Activated CD4-positive, CD25-positive, alpha-beta regulatory T cell treated with anti-CD3 and anti-CD28 coated beads, Interleukin-2, amount 50 U/mL, for 24 hours (primary cell): Measurements from ENCODE around the gene PILRB.
A peak's percentile ranks its signal among the peaks of the same experiment; 100 is the strongest.
"Not testable (repeated sequence)": the region's sequence is repeated elsewhere in the genome, so short reads cannot be mapped to it uniquely, and the experiment has no call there.

Experiments used
- ATAC-seq, 2 donors: fragments of 150-1000 bp; cut with Tn5 transposase; one replicate each; pipeline ENCODE4 v1.10.0; 2021; ENCODE audit warnings: mild to moderate bottlenecking in 1 of 2, moderate library complexity in 1 of 2

PILRB gene

DNA sequence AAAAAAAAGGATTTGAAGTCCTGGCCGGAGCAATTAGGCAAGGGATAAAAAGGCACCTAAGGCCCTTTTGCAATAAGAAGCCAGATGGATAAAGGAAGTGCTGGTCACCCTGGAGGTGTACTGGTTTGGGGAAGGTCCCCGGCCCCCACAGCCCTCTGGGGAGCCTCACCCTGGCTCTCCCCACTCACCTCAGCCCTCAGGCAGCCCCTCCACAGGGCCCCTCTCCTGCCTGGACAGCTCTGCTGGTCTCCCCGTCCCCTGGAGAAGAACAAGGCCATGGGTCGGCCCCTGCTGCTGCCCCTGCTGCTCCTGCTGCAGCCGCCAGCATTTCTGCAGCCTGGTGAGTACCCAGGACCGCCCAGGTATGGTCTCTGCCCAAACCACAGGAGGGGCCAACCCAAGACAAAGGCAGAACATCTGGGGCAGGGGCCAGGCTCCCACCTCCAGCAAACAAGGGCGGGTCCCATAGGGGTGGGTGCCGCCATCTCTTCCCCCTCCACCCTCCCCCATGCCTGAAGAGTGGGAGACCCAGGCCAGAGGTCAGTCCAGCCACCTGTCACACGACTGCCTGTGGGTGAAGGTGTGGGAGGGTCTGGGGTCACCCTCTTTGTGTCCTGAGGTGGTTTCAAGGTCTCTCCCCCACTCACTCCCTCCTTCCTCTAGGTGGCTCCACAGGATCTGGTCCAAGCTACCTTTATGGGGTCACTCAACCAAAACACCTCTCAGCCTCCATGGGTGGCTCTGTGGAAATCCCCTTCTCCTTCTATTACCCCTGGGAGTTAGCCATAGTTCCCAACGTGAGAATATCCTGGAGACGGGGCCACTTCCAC, at the start of gene PILRB:
Gene PILRB, plus strand, starts transcription at position 91 of the 830 bp plus-strand sequence. Its CDS starts 186 bp downstream, at position 277.
- no peak for ATAC-seq

DNA sequence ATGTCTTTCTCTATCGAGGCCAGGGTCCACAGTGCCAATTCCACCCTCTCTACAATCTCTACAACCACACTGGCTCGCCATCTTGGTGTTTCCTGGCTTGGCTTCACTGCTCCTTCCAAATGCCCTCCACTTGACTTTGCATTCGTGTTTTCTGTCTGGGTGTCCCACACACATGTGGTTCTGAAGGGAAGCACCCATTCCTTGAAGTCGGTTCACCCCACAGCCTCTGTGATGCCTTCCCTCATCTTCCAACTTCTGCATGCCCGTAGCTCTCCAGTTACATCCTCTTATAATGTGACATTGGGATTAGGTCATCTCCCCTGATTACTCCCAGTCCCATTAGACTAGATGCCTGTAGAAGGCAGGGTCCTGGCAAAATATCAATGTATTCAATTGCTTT, 39.6 kb upstream of the PILRB start:
- ATAC-seq = not testable (repeated sequence)

DNA sequence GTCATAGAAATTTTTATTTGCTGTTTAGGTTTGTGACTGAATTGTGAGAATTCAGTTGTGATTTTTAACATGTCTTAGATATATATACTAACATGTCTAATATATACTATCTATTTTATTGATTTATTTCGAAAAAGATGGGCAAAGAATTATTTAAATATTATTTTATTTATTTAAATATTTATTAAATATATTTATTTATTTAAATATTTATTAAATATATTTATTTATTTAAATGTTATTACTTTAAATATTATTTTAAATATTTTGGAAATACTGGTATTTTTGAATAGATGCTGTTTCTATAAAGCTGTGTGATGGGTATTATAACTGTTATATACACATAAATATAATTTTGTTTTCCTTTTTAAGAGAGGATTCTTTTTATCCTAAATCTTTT, 36.3 kb upstream of the PILRB start:
- ATAC-seq = not testable (repeated sequence)

DNA sequence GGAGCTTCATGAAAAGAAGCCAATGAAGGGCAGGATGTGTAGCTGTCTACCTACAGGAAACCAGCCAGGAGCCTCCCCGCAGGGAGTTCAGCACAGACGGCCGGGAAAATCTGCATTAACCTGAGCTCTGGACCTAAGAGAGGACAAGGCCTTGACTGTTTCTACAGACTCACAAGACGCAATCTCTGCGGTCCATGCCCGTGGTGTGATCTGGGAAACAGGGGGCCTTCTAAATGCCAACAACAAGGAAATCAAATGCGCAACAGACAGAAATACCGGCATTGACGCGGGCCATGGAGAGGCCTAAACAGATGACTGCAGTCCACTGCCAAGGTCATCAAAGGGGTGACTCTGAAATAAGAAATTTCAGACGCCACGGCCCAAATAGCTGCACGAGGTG, 33.7 kb upstream of the PILRB start:
- not testable (repeated sequence) for ATAC-seq

DNA sequence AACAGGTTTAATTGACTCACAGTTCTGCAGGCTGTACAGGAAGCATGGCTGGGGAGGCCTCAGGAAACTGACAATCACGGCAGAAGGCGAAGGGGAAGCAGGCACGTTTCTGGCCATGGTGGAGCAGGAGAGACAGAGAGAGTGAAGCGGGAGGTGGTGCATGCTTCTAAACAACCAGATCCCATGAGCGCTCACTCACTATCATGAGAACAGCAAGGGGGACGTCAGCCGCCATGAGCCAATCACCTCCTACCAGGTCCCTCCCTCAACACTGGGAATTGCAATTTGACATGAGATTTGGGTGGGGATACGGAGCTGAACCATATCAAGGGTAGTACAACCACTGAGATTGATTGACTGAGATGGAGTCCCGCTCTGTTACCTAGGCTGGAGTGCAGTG, 32.2 kb upstream of the PILRB start:
- not testable (repeated sequence) for ATAC-seq

DNA sequence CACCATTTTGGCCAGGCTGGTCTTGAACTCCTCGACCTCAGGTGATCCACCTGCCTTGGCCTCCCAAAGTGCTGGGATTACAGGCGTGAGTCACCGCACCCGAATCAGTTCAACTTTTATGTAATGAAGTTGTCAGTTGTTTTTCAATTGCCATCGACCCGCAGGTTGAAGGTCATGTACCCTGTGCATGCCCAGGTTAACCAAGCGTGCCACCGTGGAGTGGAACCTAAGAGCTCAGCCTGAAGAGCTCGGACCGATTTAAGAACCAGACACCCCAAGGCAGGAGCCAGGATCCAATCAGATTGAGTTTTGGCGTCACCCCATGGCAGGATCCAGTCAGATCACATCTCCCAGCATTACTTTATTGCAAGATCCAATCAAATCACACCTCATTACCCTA, 31.0 kb upstream of the PILRB start:
- not testable (repeated sequence) for ATAC-seq

DNA sequence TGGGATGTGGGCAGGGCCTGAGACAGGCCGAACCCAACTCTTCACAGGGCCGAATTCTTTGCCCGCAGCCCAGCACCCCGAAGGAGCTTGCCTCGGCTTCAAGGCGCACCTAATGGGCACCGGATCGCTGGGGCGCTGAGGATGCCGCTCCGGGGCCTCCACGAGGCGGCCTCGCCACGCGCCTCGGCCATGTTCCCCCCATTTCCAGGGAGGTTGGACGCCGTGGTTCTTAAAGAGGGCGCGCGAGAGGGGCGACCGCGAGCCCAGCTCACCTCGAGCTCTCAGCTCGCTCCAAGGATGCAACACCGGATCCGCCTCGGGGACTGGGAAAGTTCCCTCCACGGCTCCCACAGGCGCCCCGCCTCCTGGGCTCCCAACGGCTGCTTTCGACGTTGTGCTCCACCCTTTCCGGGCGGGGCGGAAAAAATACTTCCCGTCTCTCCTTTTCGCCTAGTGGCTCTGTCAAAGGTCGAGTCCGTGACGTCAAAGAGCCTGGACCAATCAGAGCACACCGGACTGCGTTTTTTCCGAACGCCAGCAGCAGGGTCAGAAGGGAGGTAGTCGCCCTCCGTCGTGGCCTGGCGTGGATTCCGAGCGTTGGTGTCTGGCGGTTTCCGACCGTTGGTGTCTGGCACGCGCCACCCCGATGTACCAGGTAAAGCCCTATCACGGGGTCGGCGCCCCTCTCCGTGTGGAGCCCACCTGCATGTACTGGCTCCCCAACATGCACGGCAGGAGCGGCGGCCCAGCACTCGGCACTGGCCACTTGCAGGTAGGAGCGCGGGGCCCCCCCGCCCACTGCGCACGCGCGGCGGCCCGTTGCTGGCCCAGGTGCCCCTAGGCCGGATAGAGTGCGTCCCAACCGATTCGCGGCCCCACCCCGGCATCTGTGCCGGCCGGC, 22.1 kb upstream of the PILRB start:
- peak; percentile 93 for ATAC-seq

DNA sequence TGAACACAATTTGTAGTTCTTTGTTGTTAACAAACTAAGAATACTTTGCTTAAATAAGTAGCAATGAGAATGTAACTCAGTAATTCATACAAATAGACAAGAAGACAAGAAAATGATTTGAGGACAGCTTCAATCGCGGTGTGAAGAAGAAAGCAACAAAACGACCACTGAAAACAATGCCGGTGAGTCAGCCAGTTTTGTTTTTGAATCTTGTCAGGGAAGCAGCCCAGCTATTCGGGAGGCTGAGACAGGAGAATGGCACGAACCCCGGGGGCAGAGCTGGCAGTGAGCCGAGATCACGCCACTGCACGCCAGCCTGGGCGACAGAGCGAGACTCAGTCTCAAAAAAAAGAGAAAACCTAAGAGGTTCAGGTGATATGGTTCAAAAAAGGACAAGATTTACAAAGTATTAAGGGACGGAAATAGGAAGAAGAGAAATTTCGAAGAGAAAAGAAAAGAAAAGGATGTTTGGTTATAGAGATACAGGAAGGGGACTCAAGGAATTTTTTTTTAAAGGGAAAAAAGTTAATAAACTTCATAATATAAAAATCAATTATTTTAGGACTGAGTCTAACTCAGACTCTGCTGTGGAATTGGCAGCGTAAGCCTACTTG, 19.7 kb upstream of the PILRB start:
- ATAC-seq = not testable (repeated sequence)

DNA sequence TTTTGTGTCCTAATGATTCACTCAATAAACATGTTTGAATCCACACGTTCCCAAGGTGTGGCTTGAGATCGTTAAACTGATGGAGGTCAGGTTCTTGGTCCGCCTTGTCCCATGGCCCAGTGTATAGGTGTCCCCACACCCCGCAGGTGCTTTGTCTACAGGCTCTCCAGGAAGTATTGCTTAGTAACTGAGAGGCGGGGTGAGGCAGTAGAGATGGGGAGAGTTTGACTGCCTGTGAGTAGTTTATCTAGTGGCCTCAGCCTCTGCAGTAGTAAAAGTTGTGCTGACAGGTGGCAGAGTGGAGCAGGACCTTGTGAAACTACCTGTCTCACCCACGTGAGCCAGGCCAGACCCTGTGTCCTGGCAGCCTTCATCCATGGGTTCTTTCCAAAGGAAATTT, 16.6 kb upstream of the PILRB start:
- not testable (repeated sequence) for ATAC-seq

DNA sequence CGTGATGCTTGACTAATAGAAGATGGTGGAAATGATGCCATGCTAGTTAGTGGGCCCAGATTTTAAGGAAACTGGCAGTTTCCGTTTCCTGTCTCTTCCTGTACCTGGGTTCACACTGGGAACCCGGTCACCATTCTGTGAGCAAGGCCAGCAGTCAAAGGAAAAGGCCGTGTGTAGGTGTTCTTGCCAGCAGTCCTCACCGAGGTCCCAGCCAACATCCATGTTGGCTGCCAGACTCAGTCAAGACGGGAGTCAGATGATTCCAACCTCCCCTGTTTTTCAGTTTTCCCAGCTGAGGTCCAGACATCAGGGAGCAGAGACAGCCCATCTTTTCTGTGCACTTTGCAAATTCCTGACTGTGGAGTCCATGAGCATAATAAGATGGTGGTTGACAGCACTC, 15.2 kb upstream of the PILRB start:
- ATAC-seq = no peak

DNA sequence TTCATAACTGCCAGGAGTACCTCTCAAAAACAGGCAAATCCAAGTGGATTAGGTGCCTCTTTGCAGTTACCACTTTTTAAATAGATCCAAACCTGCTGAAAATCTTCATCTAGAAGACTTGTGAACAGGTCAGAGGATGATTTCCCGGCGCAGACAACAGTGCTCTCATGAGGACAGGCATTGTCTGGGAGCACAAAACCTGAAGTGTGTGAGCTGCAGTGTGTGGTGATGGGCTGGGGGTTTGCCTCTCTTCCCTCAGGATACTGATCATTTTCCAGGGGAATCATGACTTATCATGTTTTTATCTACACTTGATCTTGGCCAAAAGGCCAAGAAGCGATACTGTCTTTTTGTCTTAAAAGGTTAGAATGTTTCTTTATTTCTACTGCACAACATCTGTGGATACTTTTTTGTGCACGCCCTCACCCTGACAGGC, 13.8 kb upstream of the PILRB start:
- not testable (repeated sequence) for ATAC-seq

DNA sequence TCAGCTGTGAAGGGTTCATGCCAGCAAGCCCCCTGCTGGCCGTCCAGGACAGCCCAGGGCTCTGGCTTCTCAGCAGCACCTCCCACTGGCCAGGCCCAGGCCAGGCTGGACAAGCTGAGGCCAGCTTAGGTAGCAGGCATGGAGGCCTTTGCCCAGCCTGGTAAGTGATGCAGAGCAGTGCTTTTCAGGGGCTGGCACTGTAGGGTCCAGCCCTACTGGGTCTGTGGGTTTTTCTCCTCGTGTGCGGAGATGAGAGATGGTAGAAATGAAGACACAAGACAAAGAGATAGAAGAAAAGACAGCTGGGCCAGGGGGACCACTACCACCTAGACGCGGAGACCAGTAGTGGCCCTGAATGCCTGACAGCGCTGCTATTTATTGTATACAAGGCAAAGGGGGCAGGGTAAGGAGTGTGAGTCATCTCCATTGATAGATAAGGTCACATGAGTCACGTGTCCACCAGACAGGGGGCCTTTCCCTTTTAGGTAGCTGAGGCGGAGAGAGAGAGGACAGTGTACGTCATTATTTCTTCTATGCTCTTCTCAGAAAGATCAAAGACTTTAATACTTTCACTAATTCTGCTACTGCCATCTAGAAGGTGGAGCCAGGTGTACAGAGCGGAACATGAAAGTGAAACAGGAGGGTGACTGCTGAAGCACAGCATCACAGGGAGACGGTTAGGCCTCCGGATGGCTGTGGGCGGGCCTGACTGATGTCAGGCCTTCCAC, 13.2 kb upstream of the PILRB start:
- peak; percentile 89 to 92 for ATAC-seq

DNA sequence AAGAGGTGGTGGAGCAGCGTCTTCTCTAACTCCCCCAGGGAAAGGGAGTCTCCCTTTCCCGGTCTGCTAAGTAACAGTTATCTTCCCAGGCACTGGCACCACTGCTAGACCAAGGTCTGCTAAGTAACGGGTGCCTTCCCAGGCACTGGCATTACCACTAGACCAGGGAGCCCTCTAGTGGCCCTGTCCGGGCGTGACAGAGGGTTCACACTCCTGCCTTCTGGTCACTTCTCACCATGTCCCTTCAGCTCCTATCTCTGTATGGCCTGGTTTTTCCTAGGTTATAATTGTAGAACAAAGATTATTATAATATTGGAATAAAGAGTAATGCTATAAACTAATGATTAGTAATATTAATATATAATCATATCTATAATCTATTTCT, 12.6 kb upstream of the PILRB start:
- ATAC-seq = peak; percentile 27 to 34

DNA sequence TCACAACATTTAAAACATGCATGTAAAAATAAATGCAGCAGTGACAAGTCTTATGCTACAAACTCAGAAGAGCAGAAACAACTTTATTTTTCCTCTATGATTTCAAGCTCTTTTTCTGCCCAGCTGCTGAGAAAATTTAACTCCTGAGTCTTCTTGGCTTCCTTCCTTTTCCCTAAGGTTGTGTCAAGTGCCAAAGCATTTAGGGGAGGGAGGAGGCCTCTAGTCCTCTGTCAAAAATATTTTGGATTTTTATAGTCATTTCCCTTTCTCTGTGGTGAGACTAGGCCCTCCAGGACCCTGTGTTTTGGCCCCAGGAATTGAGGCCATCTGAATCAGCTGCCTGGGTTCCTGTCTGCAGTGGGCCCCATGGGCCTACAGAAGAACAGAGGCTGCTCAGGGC, 11.0 kb upstream of the PILRB start:
- no peak for ATAC-seq

DNA sequence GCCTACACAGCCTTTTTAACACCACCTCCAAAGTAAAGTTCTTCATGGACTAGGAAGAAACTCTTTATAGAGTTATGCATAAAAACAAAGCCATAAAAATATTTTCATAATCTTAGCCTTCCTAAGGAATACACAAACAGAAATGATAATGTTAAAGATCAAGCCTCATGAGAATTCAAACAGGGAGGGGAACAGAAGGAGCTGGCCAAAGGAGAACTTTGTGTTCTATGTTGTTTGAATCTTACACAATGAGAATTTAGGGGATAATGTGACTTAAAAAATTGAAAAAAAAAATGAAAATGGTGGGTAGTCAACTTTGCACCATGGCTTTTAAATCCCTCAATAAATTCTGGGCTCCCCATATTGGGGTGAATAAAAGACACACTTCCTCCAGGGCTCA, 9.1 kb upstream of the PILRB start:
- ATAC-seq = no peak

DNA sequence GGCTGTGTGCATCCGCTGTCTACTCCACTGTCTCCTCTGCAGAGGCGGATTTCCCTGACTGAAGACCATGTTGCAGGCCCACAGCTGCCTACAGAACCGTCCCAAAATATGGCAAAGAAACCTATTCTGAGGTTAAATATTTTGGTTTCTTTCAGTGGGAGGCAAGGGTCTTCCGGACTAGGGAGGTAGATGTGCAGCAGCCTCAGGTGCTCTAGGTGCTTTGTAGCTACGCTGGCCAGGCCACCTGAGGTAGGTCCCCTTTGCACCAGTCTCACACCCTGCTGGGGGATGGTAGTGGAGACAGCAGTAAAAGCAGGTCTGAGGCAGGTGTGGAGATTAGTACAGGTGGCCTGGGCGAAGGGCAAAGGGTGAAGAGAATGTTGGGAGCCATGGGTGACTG, 8.2 kb upstream of the PILRB start:
- ATAC-seq = no peak

DNA sequence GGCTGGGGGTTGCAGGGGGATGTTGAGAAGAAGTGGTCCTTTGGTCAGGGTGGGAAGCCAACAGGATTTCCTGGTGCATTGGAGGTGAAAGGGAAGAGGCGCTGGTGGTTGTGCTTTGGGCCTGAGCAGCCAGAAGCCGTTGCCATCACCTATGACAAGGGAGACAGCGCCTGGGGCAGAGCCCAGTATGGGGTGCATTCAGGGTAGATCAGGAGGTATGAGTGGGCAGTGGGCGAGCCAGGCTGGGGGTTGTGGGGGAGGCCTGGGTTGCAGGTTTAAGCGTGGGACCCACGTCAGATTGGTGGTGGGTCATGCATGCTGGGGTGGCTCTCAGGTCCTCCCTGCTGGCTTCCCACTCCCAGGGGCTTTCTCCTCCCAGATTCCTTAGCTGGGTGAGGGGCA, 6.3 kb upstream of the PILRB start:
- ATAC-seq = no peak

DNA sequence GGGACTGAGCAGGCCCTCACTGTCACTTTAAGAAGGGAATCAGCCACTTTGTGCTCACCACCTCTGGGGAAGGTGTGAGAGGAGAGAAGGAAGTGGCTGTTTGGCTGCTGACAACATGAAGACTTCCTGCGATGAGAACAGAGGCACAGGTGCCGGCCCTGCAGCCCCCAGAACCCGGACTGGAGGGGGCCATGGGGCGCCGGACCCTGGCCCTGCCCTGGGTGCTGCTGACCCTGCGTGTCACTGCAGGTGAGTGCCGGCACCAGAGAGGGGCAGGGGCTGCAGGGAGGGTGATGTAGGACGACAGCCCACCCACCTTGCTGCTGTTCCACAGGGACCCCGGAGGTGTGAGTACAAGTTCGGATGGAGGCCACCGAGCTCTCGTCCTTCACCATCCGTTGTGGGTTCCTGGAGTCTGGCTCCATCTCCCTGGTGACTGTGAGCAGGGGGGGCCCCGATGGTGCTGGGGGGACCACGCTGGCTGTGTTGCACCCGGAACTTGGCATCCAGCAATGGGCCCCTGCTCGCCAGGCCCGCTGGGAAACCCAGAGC, 5.6 kb upstream of the PILRB start:
- peak; percentile 62 for ATAC-seq

DNA sequence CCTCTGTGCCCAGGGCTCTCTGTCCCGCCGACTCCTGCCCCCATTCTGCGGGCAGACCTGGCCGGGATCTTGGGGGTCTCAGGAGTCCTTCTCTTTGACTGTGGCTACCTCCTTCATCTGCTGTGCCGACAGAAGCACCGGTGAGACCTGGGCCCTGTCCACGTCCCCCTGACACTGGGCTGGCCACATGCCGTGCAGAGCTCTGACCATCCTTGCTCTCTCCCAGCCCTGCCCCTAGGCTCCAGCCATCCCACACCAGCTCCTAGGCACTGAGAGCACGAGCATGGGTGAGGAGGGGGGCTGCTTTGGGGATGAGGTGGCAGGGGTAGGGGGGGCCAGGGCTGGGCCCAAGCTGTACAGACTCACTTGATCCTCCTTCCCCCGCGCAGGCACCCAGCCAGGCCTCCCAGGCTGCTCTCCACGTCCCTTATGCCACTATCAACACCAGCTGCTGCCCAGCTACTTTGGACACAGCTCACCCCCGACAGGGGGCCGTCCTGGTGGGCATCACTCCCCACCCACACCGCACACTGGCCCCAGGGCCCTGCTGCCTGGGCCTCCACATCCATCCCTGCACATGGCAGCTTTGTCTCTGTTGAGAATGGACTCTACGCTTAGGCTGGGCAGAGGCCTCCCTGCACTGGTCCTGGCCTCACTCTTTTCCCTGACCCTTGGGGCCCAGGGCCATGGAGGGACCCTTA, 4.8 kb upstream of the PILRB start:
- no peak for ATAC-seq

DNA sequence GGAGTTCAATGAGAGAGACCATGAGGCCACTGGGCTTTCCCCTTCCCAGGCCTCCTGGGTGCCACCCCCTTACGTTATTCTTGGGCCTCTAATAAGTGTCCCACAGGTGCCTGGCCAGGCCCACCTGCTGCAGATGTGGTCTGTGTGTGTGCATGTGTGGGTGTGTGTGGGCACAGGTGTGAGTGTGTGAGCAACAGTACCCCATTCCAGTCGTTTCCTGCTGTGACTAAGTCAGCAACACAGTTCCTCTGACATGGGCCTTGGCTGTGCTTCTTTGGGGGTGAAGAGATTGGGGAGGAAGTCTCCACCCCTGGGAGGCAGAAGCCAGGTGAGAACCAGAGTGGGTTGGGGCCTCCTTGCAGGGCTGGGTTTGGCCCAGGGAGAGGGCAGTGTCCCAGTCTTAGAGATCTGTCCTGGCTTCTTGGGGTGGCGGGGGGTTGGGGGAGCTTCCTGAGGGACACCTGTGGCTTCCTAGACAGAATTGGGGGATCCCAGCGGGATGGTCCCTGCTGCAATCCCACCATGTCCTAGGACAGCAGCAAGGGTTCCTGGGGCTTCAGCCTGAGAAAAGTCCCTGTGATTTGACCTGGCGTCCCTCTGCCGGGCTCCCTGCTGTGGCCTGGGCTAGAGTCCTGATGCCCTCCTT, 4.1 kb upstream of the PILRB start:
- peak; percentile 71 to 75 for ATAC-seq
